Endothelial cell (in vitro differentiated cells): Measurements from ENCODE around the gene B4GALT4. TPM values are rescaled to one million over a fixed set of nuclear protein-coding genes. Genes with fewer than 3 reads are reported as not detected.

Experiments
- DNase-seq: peaks from one replicate; pipeline ENCODE4 v3.0.0; 2021; ENCODE audit warnings: low spot score
- H3K27ac Mint-ChIP-seq: one replicate; pipeline ENCODE4 v1.8.0; 2021; ENCODE audit warnings: mixed read lengths, inconsistent platforms; ENCODE audit not compliant: unreplicated experiment
- H3K27me3 Mint-ChIP-seq: one replicate; pipeline ENCODE4 v1.8.0; 2021; ENCODE audit warnings: mild to moderate bottlenecking, moderate library complexity, mixed read lengths, inconsistent platforms; ENCODE audit not compliant: unreplicated experiment
- H3K36me3 Mint-ChIP-seq: one replicate; pipeline ENCODE4 v1.8.0; 2021; ENCODE audit warnings: mild to moderate bottlenecking, low read depth, mixed read lengths, inconsistent platforms; ENCODE audit not compliant: unreplicated experiment
- H3K4me1 Mint-ChIP-seq: one replicate; pipeline ENCODE4 v1.8.0; 2021; ENCODE audit warnings: mild to moderate bottlenecking, mixed read lengths, inconsistent platforms; ENCODE audit not compliant: unreplicated experiment
- H3K4me3 Mint-ChIP-seq: one replicate; pipeline ENCODE4 v1.8.0; 2021; ENCODE audit warnings: mild to moderate bottlenecking, mixed read lengths, inconsistent platforms; ENCODE audit not compliant: unreplicated experiment
- H3K9me3 Mint-ChIP-seq: one replicate; pipeline ENCODE4 v1.8.0; 2021; ENCODE audit warnings: mixed read lengths, inconsistent platforms; ENCODE audit not compliant: unreplicated experiment
- total RNA-seq: library from RNA; stranded (reverse); fragmentation: NEBNext Ultra II Directional; extraction: Animal tissue kit (Norgen Biotek cat#: 25700); gene quantifications from one replicate; pipeline ENCODE4 v1.2.1, GENCODE V29; 2021; ENCODE audit not compliant: unreplicated experiment
- TF ChIP-seq, protein P1 (sequence below): fragments of 200-600 bp; sonication (generic); IDR thresholded peaks from one replicate; pipeline ENCODE4 v1.5.0; 2021; ENCODE audit warnings: antibody characterized with exemption; ENCODE audit not compliant: unreplicated experiment

B4GALT4 gene
- total RNA-seq, 1 donor from 2014 or later = 12.3 TPM

DNA sequence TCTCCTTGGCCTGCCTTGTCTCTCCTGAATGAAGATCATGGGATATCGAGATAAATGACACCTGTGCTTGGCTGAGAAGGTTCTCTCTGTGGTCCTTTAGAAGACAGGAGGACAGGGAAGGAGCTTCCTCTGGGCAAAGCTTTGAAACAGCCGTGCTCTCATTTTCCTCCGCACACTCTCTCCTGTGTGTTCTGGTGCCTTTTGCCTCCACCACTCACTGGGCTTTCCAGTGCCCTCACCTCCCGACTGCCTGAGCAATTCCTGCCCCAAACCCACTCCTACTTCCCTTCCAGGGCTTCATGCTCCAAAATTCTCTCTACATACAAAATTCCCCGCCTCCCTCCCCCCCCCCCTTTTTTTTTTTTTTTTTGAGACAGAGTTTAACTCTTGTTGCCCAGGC, 35.0 kb downstream of the B4GALT4 start:
- no peak for DNase-seq
- Mint-ChIP-seq H3K36me3 (peaks cover 17% of the 10 kb centered on the region), H3K9me3 (no peaks in the 10 kb centered on the region), H3K4me3 (no peak overlapping the region), H3K27ac (no peak overlapping the region), H3K27me3 (peaks cover 4% of the 10 kb centered on the region), H3K4me1 (peaks cover 21% of the 10 kb centered on the region)
- TF ChIP-seq, protein P1, sequence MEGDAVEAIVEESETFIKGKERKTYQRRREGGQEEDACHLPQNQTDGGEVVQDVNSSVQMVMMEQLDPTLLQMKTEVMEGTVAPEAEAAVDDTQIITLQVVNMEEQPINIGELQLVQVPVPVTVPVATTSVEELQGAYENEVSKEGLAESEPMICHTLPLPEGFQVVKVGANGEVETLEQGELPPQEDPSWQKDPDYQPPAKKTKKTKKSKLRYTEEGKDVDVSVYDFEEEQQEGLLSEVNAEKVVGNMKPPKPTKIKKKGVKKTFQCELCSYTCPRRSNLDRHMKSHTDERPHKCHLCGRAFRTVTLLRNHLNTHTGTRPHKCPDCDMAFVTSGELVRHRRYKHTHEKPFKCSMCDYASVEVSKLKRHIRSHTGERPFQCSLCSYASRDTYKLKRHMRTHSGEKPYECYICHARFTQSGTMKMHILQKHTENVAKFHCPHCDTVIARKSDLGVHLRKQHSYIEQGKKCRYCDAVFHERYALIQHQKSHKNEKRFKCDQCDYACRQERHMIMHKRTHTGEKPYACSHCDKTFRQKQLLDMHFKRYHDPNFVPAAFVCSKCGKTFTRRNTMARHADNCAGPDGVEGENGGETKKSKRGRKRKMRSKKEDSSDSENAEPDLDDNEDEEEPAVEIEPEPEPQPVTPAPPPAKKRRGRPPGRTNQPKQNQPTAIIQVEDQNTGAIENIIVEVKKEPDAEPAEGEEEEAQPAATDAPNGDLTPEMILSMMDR = no peak

DNA sequence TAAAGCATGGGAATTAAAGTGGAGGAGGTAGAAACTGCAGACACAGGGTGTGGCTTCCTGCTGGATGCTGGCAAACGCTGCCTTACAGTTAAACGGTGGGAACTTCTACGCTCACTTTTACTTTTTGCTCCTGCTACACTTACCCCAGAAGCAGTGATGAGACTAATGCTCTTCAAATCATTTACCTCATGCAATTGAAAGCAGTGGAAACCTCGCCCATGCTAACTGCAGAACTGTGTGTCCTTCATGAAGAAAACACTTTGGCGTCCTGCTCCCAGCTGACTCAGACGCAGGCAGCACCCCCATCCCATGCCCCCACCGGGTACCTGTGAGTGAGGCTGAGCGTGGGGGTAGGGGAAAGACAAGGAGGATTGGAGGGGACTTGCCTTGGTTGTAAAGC, 35.5 kb downstream of the B4GALT4 start:
- Mint-ChIP-seq H3K4me1 (peaks cover 21% of the 10 kb centered on the region), H3K27me3 (peaks cover 4% of the 10 kb centered on the region), H3K36me3 (peaks cover 13% of the 10 kb centered on the region), H3K27ac (no peak overlapping the region), H3K4me3 (no peak overlapping the region), H3K9me3 (no peaks in the 10 kb centered on the region)
- no peak for DNase-seq
- TF ChIP-seq, protein P1 = no peak

DNA sequence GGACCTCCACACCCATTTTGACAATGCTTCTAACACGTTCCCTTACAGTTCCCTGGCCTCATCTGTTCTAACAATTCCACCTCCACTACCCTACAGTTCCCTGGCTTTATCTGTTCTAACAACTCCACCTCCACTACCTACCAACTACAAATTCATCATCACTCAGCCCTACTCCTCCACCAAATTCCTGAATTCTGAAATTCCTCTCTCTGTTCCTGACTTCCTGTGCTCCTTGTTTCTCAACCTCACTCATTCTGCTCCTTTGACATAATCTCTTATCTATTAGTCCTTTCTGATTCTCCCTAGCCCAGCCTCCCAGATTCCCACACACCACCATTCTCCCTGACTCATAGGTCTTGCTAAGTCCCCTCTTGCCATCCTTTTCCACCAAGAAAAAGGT, 44.8 kb downstream of the B4GALT4 start:
- H3K27ac Mint-ChIP-seq = no peak overlapping the region
- DNase-seq = no peak
- no peaks in the 10 kb centered on the region for H3K9me3 Mint-ChIP-seq
- H3K36me3 Mint-ChIP-seq = no peaks in the 10 kb centered on the region
- TF ChIP-seq, protein P1 = no peak
- H3K4me1 Mint-ChIP-seq = peaks cover 5% of the 10 kb centered on the region
- H3K4me3 Mint-ChIP-seq = no peak overlapping the region
- no peaks in the 10 kb centered on the region for H3K27me3 Mint-ChIP-seq

DNA sequence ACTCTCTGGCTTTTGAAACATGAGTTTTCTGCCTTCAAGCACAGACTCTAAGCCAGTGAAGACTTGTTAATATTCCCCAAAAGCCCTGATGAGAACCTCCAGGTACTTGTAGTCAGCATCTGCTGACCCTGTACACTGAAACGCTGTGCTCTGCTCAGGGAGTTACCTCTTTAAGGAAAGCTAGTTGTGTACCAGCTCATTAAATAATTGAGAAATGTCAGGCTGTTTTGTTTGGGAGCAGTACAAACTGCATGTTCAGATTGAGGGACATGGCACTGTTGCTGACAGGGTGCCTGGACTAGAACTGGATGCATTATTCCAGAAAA, 45.6 kb downstream of the B4GALT4 start:
- no peak overlapping the region for H3K4me3 Mint-ChIP-seq
- TF ChIP-seq, protein P1 = no peak
- no peak for DNase-seq
- no peaks in the 10 kb centered on the region for H3K36me3 Mint-ChIP-seq
- H3K27ac Mint-ChIP-seq = no peak overlapping the region
- H3K27me3 Mint-ChIP-seq = no peaks in the 10 kb centered on the region
- peaks cover 5% of the 10 kb centered on the region for H3K4me1 Mint-ChIP-seq
- no peaks in the 10 kb centered on the region for H3K9me3 Mint-ChIP-seq

DNA sequence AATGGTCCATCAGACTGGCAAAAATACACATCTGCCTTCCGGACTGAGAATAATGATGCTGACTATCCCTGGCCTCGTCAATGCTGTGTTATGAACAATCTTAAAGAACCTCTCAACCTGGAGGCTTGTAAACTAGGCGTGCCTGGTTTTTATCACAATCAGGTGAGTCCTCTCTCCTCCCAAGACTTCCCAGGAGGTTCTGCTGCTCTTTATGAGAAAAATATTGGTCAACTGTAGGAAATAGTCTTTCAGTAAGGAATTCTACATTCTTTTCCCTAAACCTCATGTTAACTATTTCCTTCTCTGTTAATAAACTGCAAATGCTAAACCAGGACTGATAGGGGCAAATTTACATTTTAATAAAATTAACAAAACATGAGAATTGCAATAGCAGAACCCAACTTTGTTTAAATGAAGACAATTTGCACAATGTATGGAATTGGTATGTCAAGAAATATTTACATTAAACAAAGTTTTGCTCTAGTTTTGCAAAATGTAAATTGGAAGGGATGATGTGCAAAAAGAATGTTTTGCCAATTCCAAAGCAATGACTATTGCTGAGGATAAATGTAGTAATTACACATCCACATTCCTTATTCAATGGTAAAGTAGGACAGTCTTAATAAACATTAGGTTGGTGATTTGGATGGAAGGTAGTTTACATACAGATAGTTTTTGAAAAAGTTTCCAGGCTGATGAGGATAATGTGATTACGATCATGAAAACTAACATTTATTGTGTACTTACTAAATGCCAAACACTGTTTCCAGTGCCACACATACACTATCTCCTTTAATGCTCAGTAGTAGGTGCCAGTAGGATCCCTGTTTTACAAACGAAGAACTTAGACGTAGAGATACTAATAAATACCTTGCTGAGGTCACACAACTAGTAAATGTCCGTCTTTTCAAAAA, 46.2 kb downstream of the B4GALT4 start:
- Mint-ChIP-seq H3K27ac (no peak overlapping the region), H3K4me1 (peaks cover 5% of the 10 kb centered on the region), H3K36me3 (no peaks in the 10 kb centered on the region), H3K27me3 (no peaks in the 10 kb centered on the region), H3K4me3 (no peak overlapping the region), H3K9me3 (no peaks in the 10 kb centered on the region)
- no peak for DNase-seq
- TF ChIP-seq, protein P1 = no peak
